ENCODE measurements around the gene KLRB1. TPM values are rescaled to one million over a fixed set of nuclear protein-coding genes. Genes with fewer than 3 reads are reported as not detected.
"Not testable (repeated sequence)": the region's sequence is repeated elsewhere in the genome, so short reads cannot be mapped to it uniquely, and the experiment has no call there.

The KLRB1 gene
- total RNA-seq, 1 donor from 2014 or later = 4.3 TPM

DNA sequence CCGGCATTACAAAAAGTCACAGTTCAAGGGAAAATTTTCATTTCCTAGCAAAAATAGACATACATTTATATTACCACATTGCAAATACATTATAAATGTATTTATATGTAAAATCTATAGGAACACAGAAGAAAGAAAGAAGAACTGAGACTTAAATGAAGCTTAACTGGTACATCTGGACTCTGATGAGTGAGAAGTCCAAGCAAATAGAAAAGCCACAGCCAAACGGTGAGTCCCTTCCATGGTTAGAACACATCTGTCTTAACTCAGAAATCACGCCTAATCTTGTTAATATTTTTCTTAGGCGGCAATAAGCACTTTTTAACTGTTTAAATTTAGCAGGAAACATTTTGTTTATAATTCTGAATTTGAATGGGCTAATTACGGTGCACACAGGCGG, 9.4 kb upstream of the KLRB1 start:
- no peak for DNase-seq
- no peaks in the 10 kb centered on the region for H3K9me3 ChIP-seq
- no peak overlapping the region for H3K27ac ChIP-seq
- H3K4me1 ChIP-seq = no peaks in the 10 kb centered on the region
- H3K4me3 ChIP-seq = no peak overlapping the region
- ATAC-seq = no peak
- H3K27me3 ChIP-seq (ENCODE audit: low read depth) = no peaks in the 10 kb centered on the region
- TF ChIP-seq, protein P1, sequence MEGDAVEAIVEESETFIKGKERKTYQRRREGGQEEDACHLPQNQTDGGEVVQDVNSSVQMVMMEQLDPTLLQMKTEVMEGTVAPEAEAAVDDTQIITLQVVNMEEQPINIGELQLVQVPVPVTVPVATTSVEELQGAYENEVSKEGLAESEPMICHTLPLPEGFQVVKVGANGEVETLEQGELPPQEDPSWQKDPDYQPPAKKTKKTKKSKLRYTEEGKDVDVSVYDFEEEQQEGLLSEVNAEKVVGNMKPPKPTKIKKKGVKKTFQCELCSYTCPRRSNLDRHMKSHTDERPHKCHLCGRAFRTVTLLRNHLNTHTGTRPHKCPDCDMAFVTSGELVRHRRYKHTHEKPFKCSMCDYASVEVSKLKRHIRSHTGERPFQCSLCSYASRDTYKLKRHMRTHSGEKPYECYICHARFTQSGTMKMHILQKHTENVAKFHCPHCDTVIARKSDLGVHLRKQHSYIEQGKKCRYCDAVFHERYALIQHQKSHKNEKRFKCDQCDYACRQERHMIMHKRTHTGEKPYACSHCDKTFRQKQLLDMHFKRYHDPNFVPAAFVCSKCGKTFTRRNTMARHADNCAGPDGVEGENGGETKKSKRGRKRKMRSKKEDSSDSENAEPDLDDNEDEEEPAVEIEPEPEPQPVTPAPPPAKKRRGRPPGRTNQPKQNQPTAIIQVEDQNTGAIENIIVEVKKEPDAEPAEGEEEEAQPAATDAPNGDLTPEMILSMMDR (IDR thresholded peaks at IDR 0.05) = no peak
- no peaks in the 10 kb centered on the region for H3K36me3 ChIP-seq
- intact Hi-C loops (cut with DNase I) = no loop called here

DNA sequence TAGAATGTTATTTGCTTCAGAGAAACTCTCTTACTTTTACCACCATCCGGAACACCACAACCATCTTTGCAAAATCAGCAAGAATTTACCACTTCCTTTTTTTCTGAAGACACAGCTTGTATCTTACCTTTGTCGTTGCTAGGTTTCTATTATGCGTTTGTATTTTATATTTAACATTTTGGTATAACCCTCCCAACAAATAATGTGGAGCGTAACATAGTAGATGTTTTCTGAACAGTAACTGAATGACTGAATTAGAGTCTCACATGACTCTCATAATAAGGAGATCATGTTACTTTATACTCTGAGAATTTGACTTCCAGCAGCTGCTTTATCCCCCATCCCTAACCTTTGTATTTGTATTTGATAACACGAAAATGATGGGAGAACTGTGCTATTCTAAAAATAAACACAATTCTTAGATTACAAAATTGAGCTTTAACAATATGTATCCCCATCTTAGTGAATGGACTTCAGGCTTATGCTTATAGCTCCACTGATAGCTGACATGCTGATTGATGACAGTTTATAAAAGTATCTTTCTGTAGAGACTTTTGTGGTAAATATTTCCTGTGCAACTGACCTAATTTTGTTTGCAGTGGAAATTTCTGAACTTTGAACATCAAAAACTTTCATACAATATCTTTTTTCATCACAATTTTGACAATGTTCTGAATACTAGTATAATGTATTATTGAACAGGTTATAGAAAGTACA, 7.9 kb upstream of the KLRB1 start:
- no peak for DNase-seq
- Histone ChIP-seq H3K27ac (no peak overlapping the region), H3K9me3 (no peaks in the 10 kb centered on the region), H3K4me3 (no peak overlapping the region), H3K27me3 (ENCODE audit: low read depth) (no peaks in the 10 kb centered on the region), H3K36me3 (no peaks in the 10 kb centered on the region), H3K4me1 (no peaks in the 10 kb centered on the region)
- ATAC-seq = peak; percentile 31 to 41
- intact Hi-C loops (cut with DNase I) = no loop called here
- TF ChIP-seq, protein P1 (IDR thresholded peaks at IDR 0.05) = no peak

DNA sequence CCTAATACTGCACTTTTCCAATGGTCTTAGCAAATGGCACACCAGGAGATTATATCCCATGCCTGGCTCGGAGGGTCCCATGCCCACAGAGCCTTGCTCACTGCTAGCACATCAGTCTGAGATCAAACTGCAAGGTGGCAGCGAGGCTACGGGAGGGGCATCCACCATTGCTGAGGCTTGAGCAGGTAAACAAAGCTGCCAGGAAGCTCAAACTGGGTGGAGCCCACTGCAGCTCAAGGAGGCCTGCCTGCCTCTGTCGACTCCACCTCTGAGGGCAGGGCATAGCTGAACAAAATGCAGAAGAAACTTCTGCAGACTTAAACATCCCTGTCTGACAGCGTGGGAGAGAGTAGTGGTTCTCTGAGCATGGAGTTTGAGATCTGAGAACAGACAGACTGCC, 2.9 kb upstream of the KLRB1 start:
- H3K4me1 ChIP-seq; ATAC-seq; H3K36me3 ChIP-seq; H3K27ac ChIP-seq; H3K4me3 ChIP-seq; H3K27me3 ChIP-seq (ENCODE audit: low read depth); DNase-seq; H3K9me3 ChIP-seq; intact Hi-C loops (cut with DNase I): not testable (repeated sequence)

DNA sequence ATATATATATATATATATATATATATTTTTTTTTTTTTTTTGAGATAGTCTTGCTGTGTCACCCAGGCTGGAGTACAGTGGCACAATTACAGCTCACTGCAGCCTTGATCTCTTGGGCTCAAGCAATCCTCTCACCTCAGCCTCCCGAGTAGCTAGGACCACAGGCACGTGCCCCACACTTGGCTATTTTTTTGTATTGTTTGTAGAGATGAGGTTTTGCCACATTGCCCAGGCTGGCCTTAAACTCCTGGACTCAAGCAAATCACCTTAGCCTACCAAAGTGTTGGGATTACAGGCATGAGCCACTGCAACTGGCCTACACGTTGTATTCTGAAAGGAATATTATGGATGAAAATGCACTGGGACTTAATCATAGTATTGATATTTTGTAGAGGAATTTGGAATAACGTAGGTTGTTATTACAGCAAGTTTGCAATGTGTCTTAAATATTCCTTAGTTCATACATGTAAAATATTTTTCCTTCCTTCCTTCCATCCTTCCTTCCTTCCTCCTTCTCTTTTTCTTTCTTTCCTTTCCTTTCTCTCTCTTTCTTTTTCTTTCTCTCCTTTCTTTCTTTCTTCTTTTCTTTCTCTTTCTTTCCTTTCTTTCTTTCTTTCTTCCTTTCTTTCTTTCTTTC, 862 bp downstream of the KLRB1 start:
- Histone ChIP-seq H3K9me3 (no peaks in the 10 kb centered on the region), H3K36me3 (no peaks in the 10 kb centered on the region), H3K27me3 (ENCODE audit: low read depth) (no peaks in the 10 kb centered on the region), H3K4me1 (no peaks in the 10 kb centered on the region), H3K4me3 (no peak overlapping the region), H3K27ac (no peak overlapping the region)
- TF ChIP-seq, protein P1 (IDR thresholded peaks at IDR 0.05) = no peak
- ATAC-seq = no peak
- intact Hi-C loops (cut with DNase I) = no loop called here
- no peak for DNase-seq

DNA sequence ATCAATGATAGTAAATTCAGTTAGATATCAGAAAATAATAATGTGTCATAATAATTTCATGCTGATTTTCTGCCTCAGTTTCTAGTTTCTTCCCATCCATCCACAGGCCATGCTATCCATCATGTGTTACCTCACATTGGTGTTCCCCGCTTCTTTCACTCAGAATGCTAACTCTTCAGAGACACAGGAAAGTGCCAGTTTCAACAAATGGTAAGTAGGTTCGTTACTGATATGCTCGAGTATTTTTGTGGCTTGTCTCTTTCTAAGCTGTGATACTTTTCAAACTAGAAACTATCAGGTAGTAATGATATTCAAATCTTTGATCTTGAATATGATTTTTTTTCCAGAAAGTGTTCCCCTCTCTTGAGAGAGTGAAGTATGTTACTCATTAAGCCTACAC, 1.5 kb downstream of the KLRB1 start:
- intact Hi-C loops (cut with DNase I) = no loop called here
- Histone ChIP-seq H3K27me3 (ENCODE audit: low read depth) (no peaks in the 10 kb centered on the region), H3K36me3 (no peaks in the 10 kb centered on the region), H3K4me1 (no peaks in the 10 kb centered on the region), H3K27ac (no peak overlapping the region), H3K4me3 (peak overlapping the region; percentile 0), H3K9me3 (no peaks in the 10 kb centered on the region)
- ATAC-seq = no peak
- TF ChIP-seq, protein P1 (IDR thresholded peaks at IDR 0.05) = no peak
- no peak for DNase-seq

DNA sequence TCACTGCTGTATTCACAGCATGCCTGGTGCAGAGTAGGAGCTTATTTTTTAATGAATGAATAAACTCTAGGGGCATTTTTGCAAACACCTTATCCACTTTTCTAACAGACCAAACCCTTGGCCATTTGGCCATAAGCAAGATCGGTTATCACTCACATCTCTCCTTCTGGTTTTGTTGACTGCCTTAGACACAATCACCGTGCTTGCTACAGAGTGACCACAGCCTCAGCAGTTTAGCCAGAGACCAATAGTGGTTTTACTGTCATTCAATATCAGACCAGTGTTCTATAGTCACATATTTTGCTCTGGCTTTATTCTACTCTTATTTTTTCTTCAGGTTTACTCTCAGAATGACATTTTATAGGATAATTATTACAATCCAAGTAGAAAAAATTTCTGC, 2.2 kb downstream of the KLRB1 start:
- Histone ChIP-seq H3K9me3 (no peaks in the 10 kb centered on the region), H3K27me3 (ENCODE audit: low read depth) (no peaks in the 10 kb centered on the region), H3K36me3 (no peaks in the 10 kb centered on the region), H3K27ac (no peak overlapping the region), H3K4me1 (no peaks in the 10 kb centered on the region), H3K4me3 (no peak overlapping the region)
- intact Hi-C loops (cut with DNase I) = no loop called here
- DNase-seq (no peak), ATAC-seq (no peak)
- TF ChIP-seq, protein P1 (IDR thresholded peaks at IDR 0.05) = no peak
